Keratinocyte (primary cell): Measurements from ENCODE around the gene FRMD1. TPM values are rescaled to one million over a fixed set of nuclear protein-coding genes. Genes with fewer than 3 reads are reported as not detected.

Experiments
- DNase-seq: peaks from one replicate; pipeline ENCODE4 v3.0.0-alpha.2; 2011; ENCODE audit warnings: low read depth, missing footprints, low spot score
- FAIRE-seq: peaks from 2 replicates; lab custom pipeline; 2011; peaks lifted over from hg19 to GRCh38; lab: Jason Lieb, UNC
- H2AFZ ChIP-seq: 2 replicates; pipeline ENCODE4 v1.6.0; 2012; ENCODE audit warnings: low read length, control low read depth, inconsistent platforms; ENCODE audit not compliant: control insufficient read depth
- H3K27ac ChIP-seq: 2 replicates; pipeline ENCODE4 v1.5.1; 2011; ENCODE audit warnings: low read length; ENCODE audit not compliant: control insufficient read depth, insufficient read depth
- H3K27me3 ChIP-seq: 3 replicates; pipeline ENCODE4 v1.6.0; 2011; ENCODE audit warnings: low read length; ENCODE audit not compliant: control insufficient read depth, insufficient read depth; ENCODE audit errors: extremely low read depth
- H3K36me3 ChIP-seq, 2 experiments: 2 replicates in 1 of 2; 3 replicates in 1 of 2; pipeline ENCODE4 v1.5.1; 2011; ENCODE audit warnings: low read length in 2 of 2, mild to moderate bottlenecking in 1 of 2; ENCODE audit not compliant: control insufficient read depth in 2 of 2, insufficient read depth in 2 of 2; ENCODE audit errors: extremely low read depth in 1 of 2
- H3K4me1 ChIP-seq: 3 replicates; pipeline ENCODE4 v1.5.1; 2011; ENCODE audit warnings: low read length; ENCODE audit not compliant: control insufficient read depth, insufficient read depth; ENCODE audit errors: extremely low read depth
- H3K4me2 ChIP-seq: 3 replicates; pipeline ENCODE4 v1.6.0; 2011; ENCODE audit warnings: low read depth, low read length; ENCODE audit not compliant: control insufficient read depth, insufficient read depth; ENCODE audit errors: extremely low read depth
- H3K4me3 ChIP-seq, 3 experiments: fragments of 200-600 bp in 1 of 3; sonication (generic) in 1 of 3; 2 replicates in 2 of 3; 3 replicates in 1 of 3; pipeline ENCODE4 v1.5.1; 2011 to 2016; ENCODE audit warnings: low read length in 3 of 3, mild to moderate bottlenecking in 3 of 3, control low read depth in 2 of 3, inconsistent platforms in 1 of 3, low read depth in 1 of 3, mixed read lengths in 1 of 3, mixed run types in 1 of 3, moderate library complexity in 1 of 3; ENCODE audit not compliant: control insufficient read depth in 2 of 3, insufficient read depth in 2 of 3; ENCODE audit errors: extremely low read depth in 1 of 3
- H3K79me2 ChIP-seq: 2 replicates; pipeline ENCODE4 v1.6.0; 2012; ENCODE audit warnings: low read length; ENCODE audit not compliant: control insufficient read depth, insufficient read depth
- H3K9ac ChIP-seq: 3 replicates; pipeline ENCODE4 v1.6.0; 2011; ENCODE audit warnings: low read length; ENCODE audit not compliant: control insufficient read depth, insufficient read depth; ENCODE audit errors: extremely low read depth
- H3K9me1 ChIP-seq: 3 replicates; pipeline ENCODE4 v1.6.0; 2011; ENCODE audit warnings: low read length; ENCODE audit not compliant: control insufficient read depth, insufficient read depth; ENCODE audit errors: extremely low read depth
- H3K9me3 ChIP-seq: 2 replicates; pipeline ENCODE4 v1.5.1; 2012; ENCODE audit warnings: low read depth, low read length; ENCODE audit not compliant: control insufficient read depth
- H4K20me1 ChIP-seq: 3 replicates; pipeline ENCODE4 v1.6.0; 2011; ENCODE audit warnings: low read length; ENCODE audit not compliant: control insufficient read depth, insufficient read depth; ENCODE audit errors: extremely low read depth
- CTCF ChIP-seq, 3 experiments: IDR thresholded peaks in 1 of 3; conservative IDR thresholded peaks in 1 of 3; optimal IDR thresholded peaks in 1 of 3; 2 replicates in 2 of 3; 3 replicates in 1 of 3; pipeline versions ENCODE3 to v1.5.1; 2011; ENCODE audit warnings: low read length in 3 of 3, mild to moderate bottlenecking in 3 of 3, moderate library complexity in 2 of 3, control low read depth in 1 of 3, inconsistent platforms in 1 of 3; ENCODE audit not compliant: insufficient read depth in 2 of 3; ENCODE audit errors: extremely low read depth in 1 of 3
- EZH2 ChIP-seq: IDR thresholded peaks from one replicate; pipeline ENCODE4 v1.6.1; 2012; ENCODE audit warnings: inconsistent platforms, mild to moderate bottlenecking, low read length, moderate library complexity
- dilution Hi-C: fragments of 300-500 bp; cut with MboI; formaldehyde crosslinking; loops from one replicate; pipeline ENCODE4 v1.7.0; 2020; ENCODE audit warnings: low sequenced_read_pairs; ENCODE audit not compliant: extremely low pct_ligation_motif_present
- polyA plus RNA-seq, 5 experiments: library from polyadenylated mRNA; depleted of rRNA in 3 of 5; stranded (reverse) in 3 of 5; stranded (forward) in 1 of 5; unstranded in 1 of 5; fragments of >200 nt; gene quantifications; 1 replicate in 1 of 5; 2 replicates in 3 of 5; 3 replicates in 1 of 5; pipeline versions ENCODE4 v1.2.1 to v1.2.3, GENCODE V29; 2011 to 2012; ENCODE audit warnings: missing spikeins in 2 of 5, low read depth in 1 of 5, low replicate concordance in 1 of 5

The FRMD1 gene
- polyA plus RNA-seq, 1 donor (not counting 4 experiments of a cell fraction or from before 2014, with no cell fraction given) = not detected

- no peaks in the 10 kb centered on the region for H3K9me3 ChIP-seq
- H3K79me2 ChIP-seq = no peaks in the 10 kb centered on the region
- H2AFZ ChIP-seq = no peak overlapping the region
- no peak overlapping the region for H3K4me3 ChIP-seq
- H4K20me1 ChIP-seq = no peaks in the 10 kb centered on the region
- FAIRE-seq = no peak
- H3K4me1 ChIP-seq = no peaks in the 10 kb centered on the region
- H3K27me3 ChIP-seq = peaks cover 9% of the 10 kb centered on the region
- no peak for DNase-seq
- H3K9ac ChIP-seq = no peak overlapping the region
- H3K27ac ChIP-seq = no peak overlapping the region
- no peak for TF ChIP-seq CTCF (optimal IDR thresholded peaks at IDR 0.05 in 1 of 3, IDR thresholded peaks at IDR 0.05 in 1 of 3, conservative IDR thresholded peaks at IDR 0.05 in 1 of 3; ENCODE audit: extremely low read depth in 1 of 3, insufficient read depth in 2 of 3, low read length in 3 of 3)
- no peak for TF ChIP-seq EZH2
- dilution Hi-C loops = no loop called here
- no peaks in the 10 kb centered on the region for H3K36me3 ChIP-seq
- H3K9me1 ChIP-seq = no peaks in the 10 kb centered on the region
- H3K4me2 ChIP-seq = no peak overlapping the region
Measured at GRCh38 chr6:168024951-168025510, 54.0 kb downstream of the FRMD1 start.

GRCh38 chr6:168022488-168023321 lies 56.3 kb downstream of the FRMD1 start:
- peaks cover 16% of the 10 kb centered on the region for H3K27me3 ChIP-seq
- no peak overlapping the region for H3K9ac ChIP-seq
- H4K20me1 ChIP-seq = no peaks in the 10 kb centered on the region
- H2AFZ ChIP-seq = no peak overlapping the region
- H3K4me1 ChIP-seq = no peaks in the 10 kb centered on the region
- no peak for DNase-seq
- no peak overlapping the region for H3K4me3 ChIP-seq
- dilution Hi-C loops = no loop called here
- H3K9me1 ChIP-seq = no peaks in the 10 kb centered on the region
- H3K9me3 ChIP-seq = no peaks in the 10 kb centered on the region
- no peak overlapping the region for H3K4me2 ChIP-seq
- no peak for FAIRE-seq
- H3K27ac ChIP-seq = no peak overlapping the region
- no peaks in the 10 kb centered on the region for H3K36me3 ChIP-seq
- no peaks in the 10 kb centered on the region for H3K79me2 ChIP-seq
- no peak for TF ChIP-seq EZH2
